NCI-H1105 (cell line): Measurements from ENCODE around the gene NLE1.
"Not testable (repeated sequence)": the region's sequence is repeated elsewhere in the genome, so short reads cannot be mapped to it uniquely, and the experiment has no call there.

Experiments used
- DNase-seq: peaks from one replicate; lab custom pipeline; 2025; lab: John Stamatoyannopoulos, UW

Gene NLE1

GRCh38 chr17:35141681-35142466 lies at the start of gene NLE1:
Gene NLE1 (minus strand): TSS chr17:35142303. CDS start chr17:35142275, 28 bp downstream.
- peak; percentile 28 for DNase-seq

- DNase-seq = no peak
Measured at GRCh38 chr17:35191001-35191695, 49.0 kb upstream of the NLE1 start.

- no peak for DNase-seq
Measured at GRCh38 chr17:35189291-35189690, 47.2 kb upstream of the NLE1 start.

GRCh38 chr17:35188111-35188510 lies 46.0 kb upstream of the NLE1 start:
- no peak for DNase-seq

GRCh38 chr17:35187481-35187880 lies 45.4 kb upstream of the NLE1 start:
- no peak for DNase-seq

- no peak for DNase-seq
Measured at GRCh38 chr17:35185849-35186248, 43.7 kb upstream of the NLE1 start.

GRCh38 chr17:35184274-35184673 lies 42.2 kb upstream of the NLE1 start:
- DNase-seq = no peak

- no peak for DNase-seq
Measured at GRCh38 chr17:35183332-35183731, 41.2 kb upstream of the NLE1 start.

GRCh38 chr17:35179379-35179778 lies 37.3 kb upstream of the NLE1 start:
- not testable (repeated sequence) for DNase-seq

- no peak for DNase-seq
Measured at GRCh38 chr17:35176897-35177296, 34.8 kb upstream of the NLE1 start.

- no peak for DNase-seq
Measured at GRCh38 chr17:35175638-35176415, 33.7 kb upstream of the NLE1 start.

GRCh38 chr17:35174835-35175334 lies 32.8 kb upstream of the NLE1 start:
- no peak for DNase-seq

- not testable (repeated sequence) for DNase-seq
Measured at GRCh38 chr17:35172321-35172720, 30.2 kb upstream of the NLE1 start.

- DNase-seq = no peak
Measured at GRCh38 chr17:35171834-35172233, 29.7 kb upstream of the NLE1 start.

GRCh38 chr17:35170968-35171771 lies 29.1 kb upstream of the NLE1 start:
- no peak for DNase-seq

- no peak for DNase-seq
Measured at GRCh38 chr17:35169835-35170363, 27.8 kb upstream of the NLE1 start.

- no peak for DNase-seq
Measured at GRCh38 chr17:35167666-35168065, 25.6 kb upstream of the NLE1 start.

GRCh38 chr17:35167046-35167445 lies 24.9 kb upstream of the NLE1 start:
- DNase-seq = no peak

GRCh38 chr17:35166526-35166925 lies 24.4 kb upstream of the NLE1 start:
- no peak for DNase-seq

- no peak for DNase-seq
Measured at GRCh38 chr17:35164716-35165115, 22.6 kb upstream of the NLE1 start.

GRCh38 chr17:35163886-35164285 lies 21.8 kb upstream of the NLE1 start:
- DNase-seq = no peak
